PC-3 (cell line): ENCODE results near the gene MYH13. TPM values are rescaled to one million over a fixed set of nuclear protein-coding genes. Genes with fewer than 3 reads are reported as not detected.
A peak's percentile ranks its signal among the peaks of the same experiment; 100 is the strongest.

Source experiments
- ATAC-seq: fragments of 200-7000 bp; cut with Tn5 transposase; 2 replicates; pipeline ENCODE4 v1.9.1; 2020; ENCODE audit warnings: mild to moderate bottlenecking, moderate library complexity
- BruUV-seq: library from RNA; stranded (reverse); fragments of 400-500 nt; replicated peaks from 2 replicates; lab custom pipeline; 2021; lab: Mats Ljungman, UMichigan
- CTCF ChIA-PET: fragments of 300-600 bp; sonication (Branson Sonifier 250); formaldehyde crosslinking; loops from one replicate; lab custom pipeline; 2022; ENCODE audit warnings: antibody characterized with exemption; lab: Charles Lee
- POLR2A ChIA-PET: fragments of 300-600 bp; sonication (Branson Sonifier 250); formaldehyde crosslinking; loops from one replicate; lab custom pipeline; 2022; ENCODE audit warnings: antibody characterized with exemption; ENCODE audit not compliant: unreplicated experiment; lab: Charles Lee
- DNase-seq: peaks from one replicate; pipeline ENCODE4 v3.0.0-alpha.2; 2015
- H2AFZ ChIP-seq: fragments of 300-600 bp; sonication (generic); 2 replicates; pipeline ENCODE4 v1.6.0; 2016; ENCODE audit warnings: antibody characterized with exemption, low read length
- H3F3A ChIP-seq: fragments of 300-600 bp; sonication (generic); one replicate; pipeline ENCODE4 v1.6.0; 2017; ENCODE audit warnings: antibody characterized with exemption, low read length, control low read depth, mild to moderate bottlenecking; ENCODE audit not compliant: unreplicated experiment
- H3K27ac ChIP-seq: fragments of 300-600 bp; sonication (generic); 2 replicates; pipeline ENCODE4 v1.5.1; 2016; ENCODE audit warnings: mild to moderate bottlenecking, low read length
- H3K27me3 ChIP-seq: fragments of 300-600 bp; sonication (generic); 2 replicates; pipeline ENCODE4 v1.6.1; 2016; ENCODE audit warnings: low read length, mixed read lengths
- H3K36me3 ChIP-seq: fragments of 300-600 bp; sonication (generic); 2 replicates; pipeline ENCODE4 v1.6.1; 2016; ENCODE audit warnings: low read depth, mixed run types, low read length, mixed read lengths
- H3K4me1 ChIP-seq: fragments of 300-600 bp; sonication (generic); 2 replicates; pipeline ENCODE4 v1.5.1; 2016; ENCODE audit warnings: low read length; ENCODE audit not compliant: insufficient read depth
- H3K4me2 ChIP-seq: fragments of 300-600 bp; sonication (generic); 2 replicates; pipeline ENCODE4 v1.6.0; 2016; ENCODE audit warnings: low read length
- H3K4me3 ChIP-seq: fragments of 300-600 bp; sonication (generic); 2 replicates; pipeline ENCODE4 v1.5.1; 2016; ENCODE audit warnings: mild to moderate bottlenecking, low read length, mixed read lengths
- H3K79me2 ChIP-seq: fragments of 300-600 bp; sonication (generic); 2 replicates; pipeline ENCODE4 v1.6.1; 2017; ENCODE audit warnings: low read length, mixed read lengths
- H3K9ac ChIP-seq: fragments of 300-600 bp; sonication (generic); 2 replicates; pipeline ENCODE4 v1.6.0; 2016; ENCODE audit warnings: mild to moderate bottlenecking, low read length
- H3K9me2 ChIP-seq: fragments of 300-600 bp; sonication (generic); replicated peaks from 2 replicates; pipeline ENCODE4 v1.6.1; 2016; ENCODE audit warnings: mixed run types, low read length, mixed read lengths
- H3K9me3 ChIP-seq: fragments of 300-600 bp; sonication (generic); 2 replicates; pipeline ENCODE4 v1.6.1; 2016; ENCODE audit warnings: low read length, mixed read lengths
- H4K20me1 ChIP-seq: fragments of 300-600 bp; sonication (generic); 2 replicates; pipeline ENCODE4 v1.6.1; 2016; ENCODE audit warnings: low read length, mixed read lengths
- EZH2 ChIP-seq: fragments of 300-600 bp; sonication (generic); IDR thresholded peaks from one replicate; pipeline ENCODE4 v1.6.1; 2017; ENCODE audit warnings: antibody characterized with exemption, mild to moderate bottlenecking, low read length; ENCODE audit not compliant: unreplicated experiment
- EZH2phosphoT487 ChIP-seq: fragments of 300-600 bp; sonication (generic); IDR thresholded peaks from 2 replicates; pipeline ENCODE4 v1.6.1; 2018; ENCODE audit warnings: mild to moderate bottlenecking, antibody characterized with exemption, low read length, borderline replicate concordance
- intact Hi-C: fragments of 100-400 bp; cut with micrococcal nuclease; formaldehyde crosslinking; loops from 2 replicates; pipeline ENCODE4 v1.9.0; 2023
- total RNA-seq: library from RNA; depleted of rRNA; stranded (reverse); fragments of >200 nt; gene quantifications from 2 replicates; pipeline ENCODE4 v1.2.3, GENCODE V29; 2014
- TF ChIP-seq, protein P1 (sequence below): fragments of 300-600 bp; sonication (generic); conservative IDR thresholded peaks from 2 replicates; pipeline ENCODE4 v1.5.1; 2017; ENCODE audit warnings: antibody characterized with exemption, low read depth, mild to moderate bottlenecking, low read length

MYH13 gene
- total RNA-seq, 1 experiment from 2014 or later: not detected

DNA sequence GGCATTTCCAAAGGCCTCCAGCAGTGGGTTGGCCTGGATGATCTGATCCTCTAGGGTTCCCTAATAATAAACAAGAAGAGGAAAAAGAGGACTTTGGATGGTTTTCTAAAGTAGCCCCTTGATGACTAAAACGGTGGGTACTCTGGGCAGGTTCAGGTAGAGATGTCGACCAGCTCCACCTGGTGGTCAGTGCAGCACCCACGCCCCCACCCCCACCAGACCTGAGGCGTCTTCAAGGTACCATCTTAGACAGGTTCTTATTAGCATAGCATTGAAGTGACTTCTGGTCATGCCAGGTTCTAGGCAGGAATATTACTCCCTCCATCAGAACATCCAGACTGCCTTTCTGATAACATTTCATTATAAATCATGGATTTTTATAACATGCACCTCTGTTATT lies 15.0 kb downstream of the MYH13 start:
- H3K4me1 ChIP-seq: no peaks in the 10 kb centered on the region
- no peaks in the 10 kb centered on the region for H3F3A ChIP-seq
- no peaks in the 10 kb centered on the region for H3K9me2 ChIP-seq
- ChIA-PET CTCF (no interaction called here), POLR2A (no interaction called here)
- no peak for ATAC-seq
- intact Hi-C loops: no loop called here
- no peaks in the 10 kb centered on the region for H4K20me1 ChIP-seq
- H3K79me2 ChIP-seq: no peaks in the 10 kb centered on the region
- no peak overlapping the region for H3K9ac ChIP-seq
- H3K27ac ChIP-seq: no peak overlapping the region
- no peaks in the 10 kb centered on the region for H3K27me3 ChIP-seq
- no peaks in the 10 kb centered on the region for H3K36me3 ChIP-seq
- TF ChIP-seq EZH2phosphoT487 (no peak), EZH2 (no peak)
- TF ChIP-seq, protein P1, sequence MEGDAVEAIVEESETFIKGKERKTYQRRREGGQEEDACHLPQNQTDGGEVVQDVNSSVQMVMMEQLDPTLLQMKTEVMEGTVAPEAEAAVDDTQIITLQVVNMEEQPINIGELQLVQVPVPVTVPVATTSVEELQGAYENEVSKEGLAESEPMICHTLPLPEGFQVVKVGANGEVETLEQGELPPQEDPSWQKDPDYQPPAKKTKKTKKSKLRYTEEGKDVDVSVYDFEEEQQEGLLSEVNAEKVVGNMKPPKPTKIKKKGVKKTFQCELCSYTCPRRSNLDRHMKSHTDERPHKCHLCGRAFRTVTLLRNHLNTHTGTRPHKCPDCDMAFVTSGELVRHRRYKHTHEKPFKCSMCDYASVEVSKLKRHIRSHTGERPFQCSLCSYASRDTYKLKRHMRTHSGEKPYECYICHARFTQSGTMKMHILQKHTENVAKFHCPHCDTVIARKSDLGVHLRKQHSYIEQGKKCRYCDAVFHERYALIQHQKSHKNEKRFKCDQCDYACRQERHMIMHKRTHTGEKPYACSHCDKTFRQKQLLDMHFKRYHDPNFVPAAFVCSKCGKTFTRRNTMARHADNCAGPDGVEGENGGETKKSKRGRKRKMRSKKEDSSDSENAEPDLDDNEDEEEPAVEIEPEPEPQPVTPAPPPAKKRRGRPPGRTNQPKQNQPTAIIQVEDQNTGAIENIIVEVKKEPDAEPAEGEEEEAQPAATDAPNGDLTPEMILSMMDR: peak; percentile 56
- no TSS peak for BruUV-seq
- H3K9me3 ChIP-seq: no peaks in the 10 kb centered on the region
- no peak overlapping the region for H3K4me2 ChIP-seq
- DNase-seq: peak; percentile 4
- no peak overlapping the region for H3K4me3 ChIP-seq
- no peak overlapping the region for H2AFZ ChIP-seq

DNA sequence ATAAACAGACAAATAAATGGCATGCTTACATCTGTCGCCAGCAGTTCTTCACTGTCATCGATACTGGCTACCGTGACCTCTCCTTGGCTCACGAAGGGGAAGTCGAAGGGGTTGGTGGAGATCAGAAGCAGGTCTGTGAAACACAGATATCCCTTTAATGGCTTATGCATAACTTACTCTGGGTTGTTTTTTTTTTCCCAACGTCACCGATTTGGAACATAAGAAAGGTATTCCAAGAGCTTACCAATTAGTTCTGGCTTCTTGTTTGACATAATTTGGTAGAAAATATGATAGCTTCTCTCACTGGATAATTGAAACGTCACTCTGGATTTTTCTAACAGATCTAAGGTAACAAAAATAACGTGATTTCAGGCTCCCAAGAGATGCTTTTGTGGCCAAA lies 18.2 kb downstream of the MYH13 start:
- no TSS peak for BruUV-seq
- ChIA-PET POLR2A (no interaction called here), CTCF (no interaction called here)
- H3K9me3 ChIP-seq: no peaks in the 10 kb centered on the region
- ATAC-seq (no peak), DNase-seq (no peak)
- no peaks in the 10 kb centered on the region for H3F3A ChIP-seq
- no peaks in the 10 kb centered on the region for H3K9me2 ChIP-seq
- no peak overlapping the region for H3K4me2 ChIP-seq
- no peak overlapping the region for H3K4me3 ChIP-seq
- TF ChIP-seq, protein P1: no peak
- TF ChIP-seq EZH2: no peak
- TF ChIP-seq EZH2phosphoT487: no peak
- no peaks in the 10 kb centered on the region for H3K79me2 ChIP-seq
- no peaks in the 10 kb centered on the region for H3K4me1 ChIP-seq
- H3K27me3 ChIP-seq: no peaks in the 10 kb centered on the region
- no peak overlapping the region for H2AFZ ChIP-seq
- H3K9ac ChIP-seq: no peak overlapping the region
- intact Hi-C loops: no loop called here
- H4K20me1 ChIP-seq: no peaks in the 10 kb centered on the region
- H3K27ac ChIP-seq: no peak overlapping the region
- H3K36me3 ChIP-seq: no peaks in the 10 kb centered on the region

DNA sequence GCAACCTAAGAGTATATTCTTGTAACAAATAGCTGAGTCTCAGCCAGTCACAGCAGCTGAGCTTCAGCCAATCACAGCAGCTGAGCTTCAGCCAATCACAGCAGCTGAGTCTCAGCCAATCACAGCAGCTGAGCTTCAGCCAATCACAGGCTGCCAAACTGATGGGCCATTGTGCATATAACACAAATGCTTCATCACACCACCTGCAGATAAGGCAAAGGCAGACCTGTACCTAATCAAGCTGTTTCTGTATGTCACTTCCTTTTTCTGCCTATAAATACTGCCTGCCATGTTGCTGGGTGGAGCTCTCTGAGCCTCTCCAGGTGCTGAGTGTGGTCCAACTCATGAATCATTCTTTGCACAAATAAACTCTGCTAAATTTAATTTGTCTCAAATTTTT lies 19.9 kb downstream of the MYH13 start:
- no peak for ATAC-seq
- DNase-seq: no peak
- no peaks in the 10 kb centered on the region for H3K9me3 ChIP-seq
- no peaks in the 10 kb centered on the region for H3K36me3 ChIP-seq
- no TSS peak for BruUV-seq
- no peak overlapping the region for H3K4me2 ChIP-seq
- H3K27me3 ChIP-seq: no peaks in the 10 kb centered on the region
- ChIA-PET CTCF (no interaction called here), POLR2A (no interaction called here)
- H4K20me1 ChIP-seq: no peaks in the 10 kb centered on the region
- intact Hi-C loops: no loop called here
- no peaks in the 10 kb centered on the region for H3K79me2 ChIP-seq
- no peak for TF ChIP-seq EZH2phosphoT487
- TF ChIP-seq, protein P1: no peak
- no peak for TF ChIP-seq EZH2
- H3K9ac ChIP-seq: no peak overlapping the region
- H3K4me1 ChIP-seq: no peaks in the 10 kb centered on the region
- H3K4me3 ChIP-seq: no peak overlapping the region
- H3K27ac ChIP-seq: no peak overlapping the region
- no peaks in the 10 kb centered on the region for H3K9me2 ChIP-seq
- no peaks in the 10 kb centered on the region for H3F3A ChIP-seq
- no peak overlapping the region for H2AFZ ChIP-seq
